H1 (cell line): ENCODE results near the gene FSCN2. TPM values are rescaled to one million over a fixed set of nuclear protein-coding genes. Genes with fewer than 3 reads are reported as not detected.
A peak's percentile ranks its signal among the peaks of the same experiment; 100 is the strongest.

Experiments
- ATF2 ChIP-seq: IDR thresholded peaks from 2 replicates; pipeline ENCODE4 v1.6.1; 2012; ENCODE audit warnings: low read length, inconsistent platforms
- BACH1 ChIP-seq: IDR thresholded peaks from 2 replicates; pipeline ENCODE4 v1.6.1; 2012; ENCODE audit warnings: low read length, improper control_type of control experiment
- CBX5 ChIP-seq: fragments of 300-800, 300-1000 bp; sonication (generic); IDR thresholded peaks from 2 replicates; pipeline ENCODE4 v1.7.1; 2016; ENCODE audit warnings: antibody characterized with exemption, low read length, low read depth
- CBX8 ChIP-seq: fragments of 300-800, 300-1000 bp; sonication (generic); IDR thresholded peaks from 2 replicates; pipeline ENCODE4 v1.7.1; 2016; ENCODE audit warnings: low read depth, low read length, borderline replicate concordance
- CEBPB ChIP-seq: IDR thresholded peaks from 2 replicates; pipeline ENCODE4 v1.6.1; 2012; ENCODE audit warnings: low read depth, low read length
- CREB1 ChIP-seq: IDR thresholded peaks from 2 replicates; pipeline ENCODE4 v1.6.1; 2012; ENCODE audit warnings: inconsistent platforms
- EGR1 ChIP-seq: IDR thresholded peaks from 2 replicates; pipeline ENCODE4 v1.6.1; 2011; ENCODE audit warnings: low read depth, low read length, borderline replicate concordance
- EP300 ChIP-seq, 2 experiments: IDR thresholded peaks; 1 replicate in 1 of 2; 2 replicates in 1 of 2; pipeline ENCODE4 v1.6.1; 2011 to 2012; ENCODE audit warnings: low read depth in 2 of 2, low read length in 2 of 2, mild to moderate bottlenecking in 2 of 2, borderline replicate concordance in 1 of 2, inconsistent platforms in 1 of 2, moderate library complexity in 1 of 2
- FOSL1 ChIP-seq: IDR thresholded peaks from 2 replicates; pipeline ENCODE4 v1.6.1; 2011; ENCODE audit warnings: mild to moderate bottlenecking, low read depth, low read length, moderate library complexity; ENCODE audit not compliant: insufficient read depth
- HDAC2 ChIP-seq, 2 experiments: fragments of 300-600 bp in 1 of 2; sonication (generic) in 1 of 2; IDR thresholded peaks; 2 replicates each; pipeline ENCODE4 v1.6.1; 2011 to 2012; ENCODE audit warnings: low read depth in 2 of 2, low read length in 2 of 2, mild to moderate bottlenecking in 2 of 2, moderate library complexity in 2 of 2, borderline replicate concordance in 1 of 2, inconsistent platforms in 1 of 2
- JUN ChIP-seq: IDR thresholded peaks from 2 replicates; pipeline ENCODE4 v1.6.1; 2011; ENCODE audit warnings: low read depth, mild to moderate bottlenecking, improper control_type of control experiment, low read length
- PHF8 ChIP-seq: fragments of 200-600 bp; sonication (generic); conservative IDR thresholded peaks from 2 replicates; pipeline ENCODE4 v1.7.1; 2012; ENCODE audit warnings: low read depth, mild to moderate bottlenecking, inconsistent platforms, low read length, moderate library complexity
- RAD21 ChIP-seq, 2 experiments: IDR thresholded peaks in 1 of 2; conservative IDR thresholded peaks in 1 of 2; 2 replicates each; pipeline ENCODE4 v1.6.1; 2011; ENCODE audit warnings: low read depth in 2 of 2, low read length in 2 of 2, improper control_type of control experiment in 1 of 2, inconsistent platforms in 1 of 2, mild to moderate bottlenecking in 1 of 2, moderate library complexity in 1 of 2
- RBBP5 ChIP-seq: IDR thresholded peaks from 2 replicates; pipeline ENCODE4 v1.7.1; 2012; ENCODE audit warnings: low read depth, mild to moderate bottlenecking, inconsistent platforms, low read length, moderate library complexity, borderline replicate concordance
- RFX5 ChIP-seq: IDR thresholded peaks from 2 replicates; pipeline ENCODE4 v1.6.1; 2011; ENCODE audit warnings: low read depth, low read length, improper control_type of control experiment, borderline replicate concordance
- RXRA ChIP-seq: IDR thresholded peaks from 2 replicates; pipeline ENCODE4 v1.6.1; 2011; ENCODE audit warnings: low read depth, mild to moderate bottlenecking, low read length, moderate library complexity; ENCODE audit not compliant: insufficient read depth
- SAP30 ChIP-seq: fragments of 300-600 bp; sonication (generic); IDR thresholded peaks from 2 replicates; pipeline ENCODE4 v1.7.1; 2012; ENCODE audit warnings: low read length, moderate library complexity, mild to moderate bottlenecking, inconsistent platforms; ENCODE audit not compliant: insufficient read depth, insufficient replicate concordance
- SIRT6 ChIP-seq: IDR thresholded peaks from one replicate; pipeline ENCODE4 v1.7.1; 2012; ENCODE audit warnings: low read length, inconsistent platforms
- SIX5 ChIP-seq: IDR thresholded peaks from 2 replicates; pipeline ENCODE4 v1.6.1; 2011; ENCODE audit warnings: mild to moderate bottlenecking, low read depth, low read length
- TAF1 ChIP-seq: IDR thresholded peaks from 2 replicates; pipeline ENCODE4 v1.6.1; 2011; ENCODE audit warnings: mild to moderate bottlenecking, low read depth, low read length
- TAF7 ChIP-seq: optimal IDR thresholded peaks from 2 replicates; pipeline ENCODE3; 2011; ENCODE audit warnings: low read depth, mild to moderate bottlenecking, inconsistent platforms, low read length, moderate library complexity, borderline replicate concordance
- TBP ChIP-seq: IDR thresholded peaks from 2 replicates; pipeline ENCODE4 v1.6.1; 2011; ENCODE audit warnings: low read depth, low read length, improper control_type of control experiment
- TEAD4 ChIP-seq: IDR thresholded peaks from 2 replicates; pipeline ENCODE4 v1.6.1; 2012; ENCODE audit warnings: low read depth, low read length, inconsistent platforms, mixed read lengths
- polyA plus RNA-seq, 7 experiments: library from polyadenylated mRNA; depleted of rRNA in 3 of 7; stranded (reverse) in 5 of 7; unstranded in 2 of 7; fragments of >200 nt in 5 of 7; fragments of 200-250 nt in 2 of 7; gene quantifications; 1 replicate in 5 of 7; 2 replicates in 1 of 7; 4 replicates in 1 of 7; pipeline versions ENCODE4 v1.2.1 to v1.2.3, GENCODE V29; 2011 to 2013; ENCODE audit warnings: missing spikeins in 2 of 7, mixed read lengths in 2 of 7
- total RNA-seq: library from RNA; stranded (reverse); fragmentation: NEBNext Ultra II Directional; extraction: Animal tissue kit (Norgen Biotek cat#: 25700); gene quantifications from 2 replicates; pipeline ENCODE4 v1.2.1, GENCODE V29; 2021

The FSCN2 gene
- total and polyA plus RNA-seq, 2 of the 8 experiments (the other 6 are each of a cell fraction or from before 2014, with no cell fraction given): 0.18 to 0.30 TPM

DNA sequence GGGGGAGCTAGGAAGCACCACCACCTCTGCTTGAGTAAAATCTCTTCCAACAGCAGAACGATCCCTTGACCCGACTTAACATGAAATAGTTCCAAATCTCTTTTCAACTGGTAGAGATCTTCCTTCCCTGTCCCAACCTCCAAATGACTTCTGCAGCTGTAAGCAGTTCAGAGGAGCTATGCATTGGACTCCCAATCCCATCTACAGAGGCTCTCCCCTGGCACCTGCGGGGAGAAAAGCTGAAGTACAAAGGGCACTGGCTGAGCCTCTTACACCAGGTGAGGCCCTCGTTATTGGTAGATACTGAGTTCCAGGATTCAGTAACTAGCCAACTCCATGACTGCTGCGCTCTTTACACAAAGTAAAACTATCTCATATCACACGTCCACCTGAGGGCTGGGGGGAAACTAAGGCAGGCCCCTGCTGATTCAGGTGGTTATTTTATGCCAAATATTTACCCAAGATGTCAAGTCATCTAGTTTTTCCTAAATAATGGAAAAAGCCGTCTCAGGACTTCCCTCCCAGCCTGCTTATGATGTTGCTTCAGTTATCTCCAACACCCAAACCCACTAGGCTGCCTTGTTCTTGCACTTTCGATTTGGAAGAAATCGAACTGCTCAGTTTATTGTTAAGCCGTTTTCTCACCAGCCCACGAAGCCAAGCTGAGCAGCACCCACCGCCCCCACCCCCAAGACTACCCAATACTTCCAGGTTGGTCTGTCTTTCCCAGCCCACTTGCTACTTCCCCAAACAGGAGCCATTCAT, 18.8 kb upstream of the FSCN2 start (continued):
- no peak for TF ChIP-seq RBBP5
- no peak for TF ChIP-seq SAP30
- TF ChIP-seq CREB1: 0 out of 2 replicates have a peak, but pooled peaks have one; percentile 4
- TF ChIP-seq FOSL1: no peak
- TF ChIP-seq BACH1: no peak
- TF ChIP-seq TAF1: no peak
- no peak for TF ChIP-seq JUN
- TF ChIP-seq TBP: no peak
- no peak for TF ChIP-seq HDAC2 (IDR thresholded peaks at IDR 0.05; ENCODE audit: borderline replicate concordance in 1 of 2, low read depth in 2 of 2, low read length in 2 of 2)
- TF ChIP-seq ATF2: peak; percentile 49
- TF ChIP-seq TEAD4: no peak
- no peak for TF ChIP-seq SIRT6
- TF ChIP-seq RAD21 (IDR thresholded peaks at IDR 0.05 in 1 of 2, conservative IDR thresholded peaks at IDR 0.05 in 1 of 2; ENCODE audit: low read depth in 2 of 2, low read length in 2 of 2): no peak
- TF ChIP-seq CBX8: no peak
- TF ChIP-seq RFX5: no peak
- TF ChIP-seq CEBPB: no peak
- TF ChIP-seq EGR1: no peak
- TF ChIP-seq CBX5: no peak
- no peak for TF ChIP-seq EP300 (IDR thresholded peaks at IDR 0.05; ENCODE audit: borderline replicate concordance in 1 of 2, low read depth in 2 of 2, low read length in 2 of 2)
- TF ChIP-seq RXRA: no peak
- peak; percentile 45 for TF ChIP-seq TAF7
- TF ChIP-seq PHF8: peak; percentile 29; the same call in 1 of the 2 replicates
- no peak for TF ChIP-seq SIX5
